HepG2 (cell line): Measurements from ENCODE around the gene OAS3. TPM values are rescaled to one million over a fixed set of nuclear protein-coding genes. Genes with fewer than 3 reads are reported as not detected.

Experiments used
- ATAC-seq: fragments of 200-7000 bp; cut with Tn5 transposase; 3 replicates; pipeline ENCODE4 v1.9.1; 2020; ENCODE audit warnings: mild to moderate bottlenecking, moderate library complexity
- BruUV-seq: library from RNA; stranded (reverse); fragments of 400-500 nt; replicated peaks from 2 replicates; lab custom pipeline; 2021; lab: Mats Ljungman, UMichigan
- CTCF ChIA-PET: fragments of 300-600 bp; formaldehyde crosslinking; extraction: SDS; loops from one replicate; lab custom pipeline; 2021; ENCODE audit warnings: low total read pairs, inconsistent platforms, low intra/inter-chr PET ratio; lab: Yijun Ruan, JAX
- POLR2A ChIA-PET: fragments of 350-600 bp; sonication (Branson Sonifier 250); formaldehyde crosslinking; loops from one replicate; lab custom pipeline; 2020; ENCODE audit warnings: antibody characterized with exemption, inconsistent platforms; lab: Yijun Ruan, JAX
- DNase-seq: peaks from one replicate; pipeline ENCODE4 v3.0.0-alpha.2; 2015; ENCODE audit warnings: low spot score
- FAIRE-seq: peaks from 3 replicates; lab custom pipeline; 2011; peaks lifted over from hg19 to GRCh38; lab: Jason Lieb, UNC
- H2AFZ ChIP-seq: one replicate; pipeline ENCODE4 v1.6.1; 2011; ENCODE audit warnings: low read length, inconsistent platforms
- H3K27ac ChIP-seq: fragments of 300-600 bp; 3 replicates; pipeline ENCODE4 v1.8.0; 2011; ENCODE audit warnings: mixed run types, mild to moderate bottlenecking, mixed read lengths, low read length, inconsistent platforms; ENCODE audit not compliant: insufficient read depth; ENCODE audit errors: extremely low read length
- H3K27me3 ChIP-seq, 2 experiments: fragments of 200-600 bp in 1 of 2; 2 replicates in 1 of 2; 3 replicates in 1 of 2; pipeline versions ENCODE4 v1.6.0 to v1.8.0; 2011; ENCODE audit warnings: low read length in 2 of 2, mild to moderate bottlenecking in 2 of 2, moderate library complexity in 2 of 2, inconsistent platforms in 1 of 2; ENCODE audit not compliant: insufficient read depth in 2 of 2, control insufficient read depth in 1 of 2
- H3K36me3 ChIP-seq, 2 experiments: fragments of 200-600 bp in 1 of 2; replicated peaks in 1 of 2; 2 replicates in 1 of 2; 3 replicates in 1 of 2; pipeline versions ENCODE4 v1.5.1 to v1.8.0; 2011; ENCODE audit warnings: low read length in 2 of 2, inconsistent platforms in 1 of 2; ENCODE audit not compliant: insufficient read depth in 2 of 2, control insufficient read depth in 1 of 2
- H3K4me1 ChIP-seq: 2 replicates; pipeline ENCODE4 v1.5.1; 2012; ENCODE audit warnings: low read length, inconsistent platforms; ENCODE audit not compliant: insufficient read depth
- H3K4me2 ChIP-seq: 2 replicates; pipeline ENCODE4 v1.6.0; 2011; ENCODE audit warnings: low read depth, low read length, inconsistent platforms
- H3K4me3 ChIP-seq, 3 experiments: fragments of 200-600 bp in 1 of 3; sonication (generic), shearing (Covaris generic) in 1 of 3; replicated peaks in 1 of 3; 2 replicates each; pipeline ENCODE4 v1.5.1; 2011 to 2016; ENCODE audit warnings: low read length in 3 of 3, inconsistent platforms in 2 of 3, low read depth in 2 of 3, mild to moderate bottlenecking in 2 of 3, control low read depth in 1 of 3, mixed read lengths in 1 of 3; ENCODE audit not compliant: insufficient read depth in 1 of 3
- H3K79me2 ChIP-seq: one replicate; pipeline ENCODE4 v1.6.1; 2011; ENCODE audit warnings: low read length, inconsistent platforms; ENCODE audit not compliant: insufficient read depth
- H3K9ac ChIP-seq: 2 replicates; pipeline ENCODE4 v1.6.0; 2011; ENCODE audit warnings: mild to moderate bottlenecking, low read depth, low read length, inconsistent platforms; ENCODE audit not compliant: insufficient read depth
- H3K9me3 ChIP-seq: 2 replicates; pipeline ENCODE4 v1.5.1; 2012; ENCODE audit warnings: mild to moderate bottlenecking, low read length
- H4K20me1 ChIP-seq: 2 replicates; pipeline ENCODE4 v1.6.0; 2011; ENCODE audit warnings: inconsistent platforms, mild to moderate bottlenecking, low read length, moderate library complexity; ENCODE audit not compliant: insufficient read depth
- ARNT2 ChIP-seq: sonication (generic); formaldehyde crosslinking; IDR thresholded peaks from 2 replicates; pipeline ENCODE4 v1.8.0; 2022; ENCODE audit warnings: mild to moderate bottlenecking, low read depth, missing genetic modification reagents, moderate library complexity
- LCORL ChIP-seq, 2 experiments: fragments of 450-650 bp in 1 of 2; sonication (generic) in 1 of 2; formaldehyde crosslinking in 1 of 2; IDR thresholded peaks; 2 replicates each; pipeline versions ENCODE4 v1.5.0 to v1.6.1; 2017 to 2020; ENCODE audit warnings: antibody characterized with exemption in 1 of 2, missing genetic modification reagents in 1 of 2
- MYC ChIP-seq: sonication (generic); formaldehyde crosslinking; IDR thresholded peaks from 2 replicates; pipeline ENCODE4 v1.9.0; 2021; ENCODE audit warnings: missing genetic modification reagents, borderline replicate concordance
- RELA ChIP-seq: sonication (generic); formaldehyde crosslinking; IDR thresholded peaks from 2 replicates; pipeline ENCODE4 v1.4.0; 2020; ENCODE audit warnings: missing genetic modification reagents
- ZNF12 ChIP-seq: sonication (generic); formaldehyde crosslinking; IDR thresholded peaks from 2 replicates; pipeline ENCODE4 v1.5.0; 2020; ENCODE audit warnings: missing genetic modification reagents
- ZNF225 ChIP-seq: sonication (generic); formaldehyde crosslinking; IDR thresholded peaks from 2 replicates; pipeline ENCODE4 v1.4.0; 2020; ENCODE audit warnings: mild to moderate bottlenecking, missing genetic modification reagents
- ZNF263 ChIP-seq: sonication (generic); formaldehyde crosslinking; IDR thresholded peaks from 2 replicates; pipeline ENCODE4 v1.4.0; 2020; ENCODE audit warnings: missing genetic modification reagents
- ZNF839 ChIP-seq: sonication (generic); formaldehyde crosslinking; IDR thresholded peaks from 2 replicates; pipeline ENCODE4 v1.4.0; 2020; ENCODE audit warnings: missing genetic modification reagents, mild to moderate bottlenecking, borderline replicate concordance
- WGBS: methylation state at CpG from one replicate; pipeline ENCODE4 v1.1.6; 2017; ENCODE audit warnings: low lambda C conversion rate; 5-methylcytosine and 5-hydroxymethylcytosine counted together
- in situ Hi-C: cut with HindIII; loops from 2 replicates; pipeline ENCODE4 v1.10.0; 2017; ENCODE audit warnings: low pct_unique_long_range_greater_than_20kb; ENCODE audit not compliant: extremely low pct_ligation_motif_present
- intact Hi-C: fragments of 100-400 bp; cut with micrococcal nuclease; formaldehyde crosslinking; loops from one replicate; pipeline ENCODE4 v1.10.0; 2022; ENCODE audit not compliant: unreplicated experiment
- polyA plus RNA-seq, 8 experiments: library from polyadenylated mRNA; depleted of rRNA in 3 of 8; stranded (reverse) in 7 of 8; unstranded in 1 of 8; fragments of >200 nt; fragmentation: Illumina TruSeq in 4 of 8; extraction: Trizol in 4 of 8; gene quantifications; 2 replicates each; pipeline versions ENCODE4 v1.2.1 to v1.2.3, GENCODE V29; 2011 to 2016; ENCODE audit warnings: low read depth in 4 of 8, missing spikeins in 1 of 8, mixed read lengths in 1 of 8; ENCODE audit not compliant: insufficient read depth in 1 of 8
- total RNA-seq, 5 experiments: library from RNA; depleted of rRNA; stranded (reverse); fragments of >200 nt; fragmentation: Illumina TruSeq; extraction: Trizol; gene quantifications; 2 replicates each; pipeline ENCODE4 v1.2.3, GENCODE V29; 2016; ENCODE audit warnings: low read depth in 1 of 5
- TF ChIP-seq, protein P1 (sequence below): fragments of 450-650 bp; IDR thresholded peaks from 2 replicates; pipeline ENCODE4 v1.6.1; 2016
- TF ChIP-seq, protein P2 (sequence below): sonication (generic); formaldehyde crosslinking; IDR thresholded peaks from 2 replicates; pipeline ENCODE4 v1.5.0; 2020; ENCODE audit warnings: mild to moderate bottlenecking, missing genetic modification reagents
- TF ChIP-seq, protein P3 (sequence below): IDR thresholded peaks from 2 replicates; pipeline ENCODE4 v1.6.1; 2016; ENCODE audit warnings: missing biosample characterization, missing genetic modification reagents, low read depth
- TF ChIP-seq, protein P4 (sequence below): sonication (generic); formaldehyde crosslinking; IDR thresholded peaks from 2 replicates; pipeline ENCODE4 v1.5.1; 2020; ENCODE audit warnings: missing genetic modification reagents, mild to moderate bottlenecking, borderline replicate concordance

Gene OAS3
- total and polyA plus RNA-seq, 2 of the 13 experiments (the other 11 are each of a cell fraction or from before 2014, with no cell fraction given) = 4.8 to 10.5 TPM

DNA sequence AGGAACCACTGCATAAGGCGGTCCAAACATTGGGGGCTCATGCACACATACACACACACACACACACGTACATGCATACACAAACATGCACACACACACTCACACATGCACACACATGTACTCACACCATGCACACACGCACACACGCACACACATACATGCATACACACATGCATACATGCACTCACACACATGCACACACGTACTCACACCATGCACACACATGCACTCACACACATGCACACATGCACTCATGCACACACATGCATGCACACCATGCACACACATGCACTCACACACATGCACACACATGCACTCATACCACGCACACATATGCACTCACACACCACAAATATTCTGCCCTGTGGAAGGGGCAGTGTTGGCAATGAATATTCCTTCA is 62.2 kb downstream of the OAS3 start:
- Histone ChIP-seq H4K20me1 (no peaks in the 10 kb centered on the region), H3K27ac (no peak overlapping the region), H3K79me2 (no peaks in the 10 kb centered on the region), H3K9ac (no peak overlapping the region), H3K4me3 (no peak overlapping the region), H3K4me1 (peaks cover 12% of the 10 kb centered on the region), H3K9me3 (no peaks in the 10 kb centered on the region), H2AFZ (no peak overlapping the region), H3K36me3 (no peaks in the 10 kb centered on the region), H3K27me3 (peaks cover 1 to 13% of the 10 kb centered on the region in 2 experiments; a peak in 2 of 5 replicates), H3K4me2 (no peak overlapping the region)
- no peak for TF ChIP-seq ZNF839
- TF ChIP-seq, protein P1, sequence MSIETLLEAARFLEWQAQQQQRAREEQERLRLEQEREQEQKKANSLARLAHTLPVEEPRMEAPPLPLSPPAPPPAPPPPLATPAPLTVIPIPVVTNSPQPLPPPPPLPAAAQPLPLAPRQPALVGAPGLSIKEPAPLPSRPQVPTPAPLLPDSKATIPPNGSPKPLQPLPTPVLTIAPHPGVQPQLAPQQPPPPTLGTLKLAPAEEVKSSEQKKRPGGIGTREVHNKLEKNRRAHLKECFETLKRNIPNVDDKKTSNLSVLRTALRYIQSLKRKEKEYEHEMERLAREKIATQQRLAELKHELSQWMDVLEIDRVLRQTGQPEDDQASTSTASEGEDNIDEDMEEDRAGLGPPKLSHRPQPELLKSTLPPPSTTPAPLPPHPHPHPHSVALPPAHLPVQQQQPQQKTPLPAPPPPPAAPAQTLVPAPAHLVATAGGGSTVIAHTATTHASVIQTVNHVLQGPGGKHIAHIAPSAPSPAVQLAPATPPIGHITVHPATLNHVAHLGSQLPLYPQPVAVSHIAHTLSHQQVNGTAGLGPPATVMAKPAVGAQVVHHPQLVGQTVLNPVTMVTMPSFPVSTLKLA = peak; percentile 97
- in situ Hi-C loops (no loop called here), intact Hi-C loops (no loop called here)
- no peak for DNase-seq
- ATAC-seq = no peak
- WGBS = 21% methylated on average over 6 of the region's 6 CpGs
- FAIRE-seq = no peak
- CTCF ChIA-PET = no interaction called here
- POLR2A ChIA-PET = no interaction called here
- BruUV-seq = no TSS peak

DNA sequence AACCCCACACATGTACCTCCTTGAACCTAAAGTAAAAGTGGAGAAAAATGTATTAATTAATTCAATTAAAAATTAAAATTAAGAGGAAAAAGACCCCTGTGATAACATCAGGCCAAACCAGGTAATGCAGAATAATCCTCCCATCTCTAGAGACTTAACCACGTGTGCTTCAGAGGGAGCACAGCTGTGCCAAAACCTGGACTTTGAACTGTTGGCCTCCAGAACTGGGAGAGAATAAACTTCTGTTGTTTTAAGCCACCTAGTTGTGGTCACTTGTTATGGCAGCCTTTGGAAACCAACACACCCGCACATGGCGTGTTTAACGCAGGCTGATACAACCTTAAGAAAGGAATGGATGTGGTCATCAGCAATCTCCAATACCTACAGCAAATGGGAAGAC is 63.9 kb downstream of the OAS3 start:
- POLR2A ChIA-PET = interaction anchor here (0.9 kb wide), 1 partner anchor 9 kb away, joined by 3 read pairs; no protein-coding TSS in a partner anchor
- CTCF ChIA-PET = interaction anchor here (1.0 to 2.0 kb wide), 2 partner anchors 9 to 17 kb away, joined by 3 to 7 read pairs; no protein-coding TSS in a partner anchor
- H3K4me1 ChIP-seq = peaks cover 12% of the 10 kb centered on the region
- H3K27ac ChIP-seq = no peak overlapping the region
- H2AFZ ChIP-seq = no peak overlapping the region
- no peak overlapping the region for H3K9ac ChIP-seq
- in situ Hi-C loops = no loop called here
- peaks cover 1 to 10% of the 10 kb centered on the region in 2 experiments; a peak in 2 of 5 replicates for H3K27me3 ChIP-seq
- intact Hi-C loops = no loop called here
- BruUV-seq = no TSS peak
- H3K4me3 ChIP-seq = no peak overlapping the region
- H3K36me3 ChIP-seq = no peaks in the 10 kb centered on the region
- no peaks in the 10 kb centered on the region for H3K79me2 ChIP-seq
- no peaks in the 10 kb centered on the region for H3K9me3 ChIP-seq
- no peaks in the 10 kb centered on the region for H4K20me1 ChIP-seq
- 3% methylated on average over 4 of the region's 4 CpGs for WGBS
- FAIRE-seq (peak; percentile 96), ATAC-seq (peak; percentile 88), DNase-seq (peak; percentile 82)
- 0 out of 2 replicates have a peak overlapping the region, but pooled peaks have one; percentile 3 for H3K4me2 ChIP-seq
- TF ChIP-seq, protein P2, sequence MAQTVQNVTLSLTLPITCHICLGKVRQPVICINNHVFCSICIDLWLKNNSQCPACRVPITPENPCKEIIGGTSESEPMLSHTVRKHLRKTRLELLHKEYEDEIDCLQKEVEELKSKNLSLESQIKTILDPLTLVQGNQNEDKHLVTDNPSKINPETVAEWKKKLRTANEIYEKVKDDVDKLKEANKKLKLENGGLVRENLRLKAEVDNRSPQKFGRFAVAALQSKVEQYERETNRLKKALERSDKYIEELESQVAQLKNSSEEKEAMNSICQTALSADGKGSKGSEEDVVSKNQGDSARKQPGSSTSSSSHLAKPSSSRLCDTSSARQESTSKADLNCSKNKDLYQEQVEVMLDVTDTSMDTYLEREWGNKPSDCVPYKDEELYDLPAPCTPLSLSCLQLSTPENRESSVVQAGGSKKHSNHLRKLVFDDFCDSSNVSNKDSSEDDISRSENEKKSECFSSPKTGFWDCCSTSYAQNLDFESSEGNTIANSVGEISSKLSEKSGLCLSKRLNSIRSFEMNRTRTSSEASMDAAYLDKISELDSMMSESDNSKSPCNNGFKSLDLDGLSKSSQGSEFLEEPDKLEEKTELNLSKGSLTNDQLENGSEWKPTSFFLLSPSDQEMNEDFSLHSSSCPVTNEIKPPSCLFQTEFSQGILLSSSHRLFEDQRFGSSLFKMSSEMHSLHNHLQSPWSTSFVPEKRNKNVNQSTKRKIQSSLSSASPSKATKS = no peak
- TF ChIP-seq LCORL (IDR thresholded peaks at IDR 0.05) (no peak; the same call in 1 of the 2 replicates), LCORL (CRISPR knock-in tag; IDR thresholded peaks at IDR 0.05) (peak; percentile 54; the same call in 1 of the 2 replicates), ZNF263 (peak; percentile 93), RELA (no peak), ZNF12 (no peak), ZNF225 (CRISPR knock-in tag) (no peak), ARNT2 (CRISPR knock-in tag) (no peak), MYC (CRISPR knock-in tag) (peak; percentile 21; the same call in 1 of the 2 replicates)
- TF ChIP-seq, protein P3, sequence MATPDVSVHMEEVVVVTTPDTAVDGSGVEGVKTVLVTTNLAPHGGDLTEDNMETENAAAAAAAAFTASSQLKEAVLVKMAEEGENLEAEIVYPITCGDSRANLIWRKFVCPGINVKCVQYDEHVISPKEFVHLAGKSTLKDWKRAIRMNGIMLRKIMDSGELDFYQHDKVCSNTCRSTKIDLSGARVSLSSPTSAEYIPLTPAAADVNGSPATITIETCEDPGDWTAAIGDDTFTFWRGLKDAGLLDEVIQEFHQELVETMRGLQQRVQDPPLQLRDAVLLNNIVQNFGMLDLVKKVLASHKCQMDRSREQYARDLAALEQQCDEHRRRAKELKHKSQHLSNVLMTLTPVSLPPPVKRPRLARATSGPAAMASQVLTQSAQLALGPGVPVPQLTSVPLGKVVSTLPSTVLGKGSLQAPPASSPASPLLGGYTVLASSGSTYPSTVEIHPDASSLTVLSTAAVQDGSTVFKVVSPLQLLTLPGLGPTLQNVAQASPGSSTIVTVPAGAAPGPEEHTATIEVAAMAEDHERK = no peak
- TF ChIP-seq, protein P4, sequence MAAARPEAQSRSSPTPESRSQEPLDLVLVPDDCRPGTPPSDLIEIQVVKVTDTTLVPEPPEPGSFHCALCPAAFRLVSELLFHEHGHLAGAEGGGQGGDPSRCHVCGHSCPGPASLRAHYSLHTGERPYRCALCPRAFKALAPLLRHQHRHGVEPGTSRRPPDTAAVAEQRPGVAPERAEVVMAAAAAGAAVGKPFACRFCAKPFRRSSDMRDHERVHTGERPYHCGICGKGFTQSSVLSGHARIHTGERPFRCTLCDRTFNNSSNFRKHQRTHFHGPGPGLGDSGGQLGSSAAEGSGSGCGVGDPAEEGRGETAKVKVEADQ (CRISPR knock-in tag) = no peak
